GM23338 (cell line): ENCODE measurements around the gene SPSB4. TPM values are rescaled to one million over a fixed set of nuclear protein-coding genes. Genes with fewer than 3 reads are reported as not detected.

ENCODE experiments used
- ATAC-seq: fragments of 200-7000 bp; cut with Tn5 transposase; 3 replicates; pipeline ENCODE4 v1.9.1; 2020
- DNase-seq: peaks from one replicate; pipeline ENCODE4 v3.0.0-alpha.2; 2015; ENCODE audit warnings: low spot score
- H2AFZ ChIP-seq: fragments of 200-600 bp; sonication (generic); 2 replicates; pipeline ENCODE4 v1.8.0; 2016; ENCODE audit warnings: antibody characterized with exemption, mild to moderate bottlenecking, moderate library complexity
- H3F3A ChIP-seq: fragments of 200-600 bp; sonication (generic); replicated peaks from 2 replicates; pipeline ENCODE4 v1.8.0; 2017; ENCODE audit warnings: antibody characterized with exemption, mixed run types, low read depth
- H3K27ac ChIP-seq: fragments of 200-600 bp; sonication (generic); 2 replicates; pipeline ENCODE4 v1.6.1; 2016; ENCODE audit warnings: low read depth
- H3K27me3 ChIP-seq: fragments of 200-600 bp; sonication (generic); 2 replicates; pipeline ENCODE4 v1.8.0; 2016; ENCODE audit warnings: mild to moderate bottlenecking, mixed run types, moderate library complexity; ENCODE audit not compliant: insufficient read depth
- H3K36me3 ChIP-seq: fragments of 200-600 bp; sonication (generic); 2 replicates; pipeline ENCODE4 v1.8.0; 2016; ENCODE audit warnings: mild to moderate bottlenecking; ENCODE audit not compliant: insufficient read depth
- H3K4me1 ChIP-seq: fragments of 200-600 bp; sonication (generic); 2 replicates; pipeline ENCODE4 v1.8.0; 2016; ENCODE audit warnings: mild to moderate bottlenecking, moderate library complexity; ENCODE audit not compliant: insufficient read depth
- H3K4me2 ChIP-seq: fragments of 200-600 bp; sonication (generic); 2 replicates; pipeline ENCODE4 v1.7.1; 2017; ENCODE audit warnings: mixed run types
- H3K4me3 ChIP-seq: fragments of 200-600 bp; sonication (generic); 2 replicates; pipeline ENCODE4 v1.6.1; 2016; ENCODE audit warnings: mixed run types
- H3K79me2 ChIP-seq: fragments of 200-600 bp; sonication (generic); replicated peaks from 2 replicates; pipeline ENCODE4 v1.8.0; 2017; ENCODE audit warnings: mild to moderate bottlenecking; ENCODE audit not compliant: insufficient read depth
- H3K9me2 ChIP-seq: fragments of 200-600 bp; sonication (generic); 2 replicates; pipeline ENCODE4 v1.8.0; 2017; ENCODE audit not compliant: insufficient read depth
- H4K20me1 ChIP-seq: fragments of 200-600 bp; sonication (generic); replicated peaks from 2 replicates; pipeline ENCODE4 v1.8.0; 2017; ENCODE audit warnings: mild to moderate bottlenecking; ENCODE audit not compliant: insufficient read depth
- H3K27ac Mint-ChIP-seq: 2 replicates; pipeline ENCODE4 v1.8.0; 2020; ENCODE audit warnings: inconsistent platforms, mild to moderate bottlenecking, moderate library complexity, mixed read lengths
- H3K27me3 Mint-ChIP-seq: 3 replicates; pipeline ENCODE4 v1.8.0; 2022; ENCODE audit warnings: low read depth, mild to moderate bottlenecking, moderate library complexity, mixed read lengths, inconsistent platforms; ENCODE audit not compliant: insufficient read depth, poor library complexity
- H3K36me3 Mint-ChIP-seq: 3 replicates; pipeline ENCODE4 v1.8.0; 2021; ENCODE audit warnings: low read depth, mild to moderate bottlenecking, inconsistent platforms, moderate library complexity, mixed read lengths
- H3K4me1 Mint-ChIP-seq: 3 replicates; pipeline ENCODE4 v1.8.0; 2020; ENCODE audit warnings: mild to moderate bottlenecking, inconsistent platforms, mixed read lengths
- H3K4me3 Mint-ChIP-seq: 3 replicates; pipeline ENCODE4 v1.8.0; 2021; ENCODE audit warnings: moderate library complexity, mild to moderate bottlenecking, inconsistent platforms, mixed read lengths
- H3K9me3 Mint-ChIP-seq: 3 replicates; pipeline ENCODE4 v1.8.0; 2020; ENCODE audit warnings: moderate library complexity, mild to moderate bottlenecking, inconsistent platforms, mixed read lengths
- CREB1 ChIP-seq: fragments of 250-450 bp; sonication (Bioruptor Pico); IDR thresholded peaks from 2 replicates; pipeline ENCODE4 v1.5.0; 2020; ENCODE audit warnings: low read depth, mild to moderate bottlenecking, moderate library complexity
- ETS1 ChIP-seq: IDR thresholded peaks from 2 replicates; pipeline ENCODE4 v1.6.1; 2016; ENCODE audit warnings: antibody characterized with exemption
- EZH2 ChIP-seq: fragments of 200-600 bp; sonication (generic); IDR thresholded peaks from one replicate; pipeline ENCODE4 v1.8.0; 2017; ENCODE audit warnings: antibody characterized with exemption, mild to moderate bottlenecking, low read depth; ENCODE audit not compliant: unreplicated experiment
- EZH2phosphoT487 ChIP-seq: fragments of 200-600 bp; sonication (generic); IDR thresholded peaks from one replicate; pipeline ENCODE4 v1.8.1; 2018; ENCODE audit warnings: antibody characterized with exemption; ENCODE audit not compliant: unreplicated experiment
- JUNB ChIP-seq: IDR thresholded peaks from one replicate; pipeline ENCODE4 v1.6.1; 2016; ENCODE audit warnings: antibody characterized with exemption; ENCODE audit not compliant: unreplicated experiment
- POLR2AphosphoS5 ChIP-seq: IDR thresholded peaks from 2 replicates; pipeline ENCODE4 v1.6.1; 2016; ENCODE audit warnings: antibody characterized with exemption, low read depth
- STAT1 ChIP-seq: IDR thresholded peaks from one replicate; pipeline ENCODE4 v1.6.1; 2016; ENCODE audit warnings: antibody characterized with exemption; ENCODE audit not compliant: unreplicated experiment
- ZNF331 ChIP-seq: fragments of 250-450 bp; sonication (Bioruptor Pico); IDR thresholded peaks from 2 replicates; pipeline ENCODE4 v1.5.0; 2020; ENCODE audit warnings: low read depth, mild to moderate bottlenecking, moderate library complexity
- long read RNA-seq: library from polyadenylated mRNA; unstranded; transcript quantifications from one replicate; pipeline ENCODE4 v2.0.0, GENCODE V29; 2020; ENCODE audit not compliant: unreplicated experiment
- polyA plus RNA-seq: library from polyadenylated mRNA; unstranded; fragments of >200 nt; fragmentation: Nextera tagmentation; extraction: Ambion mirVana; gene quantifications from 2 replicates; pipeline ENCODE4 v1.2.1, GENCODE V29; 2016
- total RNA-seq: library from RNA; depleted of rRNA; stranded (reverse); fragments of >200 nt; shearing (Covaris generic); gene quantifications from 2 replicates; pipeline ENCODE4 v1.2.3, GENCODE V29; 2014; rRNA removed
- TF ChIP-seq, protein P1 (sequence below): IDR thresholded peaks from one replicate; pipeline ENCODE4 v1.6.1; 2018; ENCODE audit warnings: antibody characterized with exemption; ENCODE audit not compliant: unreplicated experiment
- TF ChIP-seq, protein P2 (sequence below), 2 experiments: fragments of 200-600 bp in 1 of 2; sonication (generic) in 1 of 2; conservative IDR thresholded peaks; 2 replicates each; pipeline versions ENCODE4 v1.5.1 to v1.6.1; 2016 to 2017; ENCODE audit warnings: antibody characterized with exemption in 2 of 2, low read depth in 2 of 2, mild to moderate bottlenecking in 2 of 2, moderate library complexity in 1 of 2

The SPSB4 gene
- 20.1 and 25.9 TPM in 2 replicates for total RNA-seq
- 6.6 and 6.7 TPM in 2 replicates for polyA plus RNA-seq
- long read RNA-seq, transcript SPSB4-201 (3 exons, 2,908 nt) = major isoform, 5 of 8 reads
- long read RNA-seq, partial matches to known transcripts = 1 of 8 reads
- long read RNA-seq, other reads (novel, unspliced or antisense) = 2 of 8 reads

- Histone ChIP-seq H3K4me1 (peaks cover 4% of the 10 kb centered on the region; the same call in 1 of the 2 replicates), H3K4me3 (peak within 1 kb of the TSS; percentile 99)
Observed at GRCh38 chr3:141050576-141051442, at the start of gene SPSB4. SPSB4 (plus strand) TSS chr3:141051347; CDS start chr3:141066105, 14,758 bp downstream.

GRCh38 chr3:141006344-141006743 lies 44.8 kb upstream of the SPSB4 start:
- Histone ChIP-seq H3K36me3 (no peaks in the 10 kb centered on the region), H4K20me1 (no peaks in the 10 kb centered on the region), H3F3A (no peaks in the 10 kb centered on the region), H3K27me3 (no peaks in the 10 kb centered on the region), H3K9me2 (no peaks in the 10 kb centered on the region), H3K79me2 (no peaks in the 10 kb centered on the region), H3K27ac (no peak overlapping the region), H2AFZ (no peak overlapping the region), H3K4me3 (no peak overlapping the region), H3K4me2 (no peak overlapping the region), H3K4me1 (no peaks in the 10 kb centered on the region)
- TF ChIP-seq, protein P1, sequence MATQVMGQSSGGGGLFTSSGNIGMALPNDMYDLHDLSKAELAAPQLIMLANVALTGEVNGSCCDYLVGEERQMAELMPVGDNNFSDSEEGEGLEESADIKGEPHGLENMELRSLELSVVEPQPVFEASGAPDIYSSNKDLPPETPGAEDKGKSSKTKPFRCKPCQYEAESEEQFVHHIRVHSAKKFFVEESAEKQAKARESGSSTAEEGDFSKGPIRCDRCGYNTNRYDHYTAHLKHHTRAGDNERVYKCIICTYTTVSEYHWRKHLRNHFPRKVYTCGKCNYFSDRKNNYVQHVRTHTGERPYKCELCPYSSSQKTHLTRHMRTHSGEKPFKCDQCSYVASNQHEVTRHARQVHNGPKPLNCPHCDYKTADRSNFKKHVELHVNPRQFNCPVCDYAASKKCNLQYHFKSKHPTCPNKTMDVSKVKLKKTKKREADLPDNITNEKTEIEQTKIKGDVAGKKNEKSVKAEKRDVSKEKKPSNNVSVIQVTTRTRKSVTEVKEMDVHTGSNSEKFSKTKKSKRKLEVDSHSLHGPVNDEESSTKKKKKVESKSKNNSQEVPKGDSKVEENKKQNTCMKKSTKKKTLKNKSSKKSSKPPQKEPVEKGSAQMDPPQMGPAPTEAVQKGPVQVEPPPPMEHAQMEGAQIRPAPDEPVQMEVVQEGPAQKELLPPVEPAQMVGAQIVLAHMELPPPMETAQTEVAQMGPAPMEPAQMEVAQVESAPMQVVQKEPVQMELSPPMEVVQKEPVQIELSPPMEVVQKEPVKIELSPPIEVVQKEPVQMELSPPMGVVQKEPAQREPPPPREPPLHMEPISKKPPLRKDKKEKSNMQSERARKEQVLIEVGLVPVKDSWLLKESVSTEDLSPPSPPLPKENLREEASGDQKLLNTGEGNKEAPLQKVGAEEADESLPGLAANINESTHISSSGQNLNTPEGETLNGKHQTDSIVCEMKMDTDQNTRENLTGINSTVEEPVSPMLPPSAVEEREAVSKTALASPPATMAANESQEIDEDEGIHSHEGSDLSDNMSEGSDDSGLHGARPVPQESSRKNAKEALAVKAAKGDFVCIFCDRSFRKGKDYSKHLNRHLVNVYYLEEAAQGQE = no peak
- no peak for TF ChIP-seq CREB1 (CRISPR knock-in tag)
- TF ChIP-seq STAT1 = no peak
- TF ChIP-seq EZH2 = no peak
- no peak for TF ChIP-seq JUNB
- no peaks in the 10 kb centered on the region for H3K9me3 Mint-ChIP-seq
- H3K27me3 Mint-ChIP-seq = peaks cover 2% of the 10 kb centered on the region
- H3K27ac Mint-ChIP-seq = no peak overlapping the region
- DNase-seq = no peak
- no peak overlapping the region for H3K4me3 Mint-ChIP-seq
- no peak for ATAC-seq
- no peaks in the 10 kb centered on the region for H3K36me3 Mint-ChIP-seq
- peaks cover 1% of the 10 kb centered on the region; the same call in 2 of the 3 replicates for H3K4me1 Mint-ChIP-seq

More at GRCh38 chr3:141050576-141051442, at the start of gene SPSB4:
- H3K27me3 ChIP-seq = peaks cover 42% of the 10 kb centered on the region
- peaks cover 21% of the 10 kb centered on the region for H3K4me1 Mint-ChIP-seq
- TF ChIP-seq ETS1 (no peak), POLR2AphosphoS5 (peak; percentile 31), EZH2phosphoT487 (no peak), CREB1 (CRISPR knock-in tag) (peak; percentile 4; the same call in 1 of the 2 replicates), ZNF331 (CRISPR knock-in tag) (peak; percentile 93)
- TF ChIP-seq, protein P2, sequence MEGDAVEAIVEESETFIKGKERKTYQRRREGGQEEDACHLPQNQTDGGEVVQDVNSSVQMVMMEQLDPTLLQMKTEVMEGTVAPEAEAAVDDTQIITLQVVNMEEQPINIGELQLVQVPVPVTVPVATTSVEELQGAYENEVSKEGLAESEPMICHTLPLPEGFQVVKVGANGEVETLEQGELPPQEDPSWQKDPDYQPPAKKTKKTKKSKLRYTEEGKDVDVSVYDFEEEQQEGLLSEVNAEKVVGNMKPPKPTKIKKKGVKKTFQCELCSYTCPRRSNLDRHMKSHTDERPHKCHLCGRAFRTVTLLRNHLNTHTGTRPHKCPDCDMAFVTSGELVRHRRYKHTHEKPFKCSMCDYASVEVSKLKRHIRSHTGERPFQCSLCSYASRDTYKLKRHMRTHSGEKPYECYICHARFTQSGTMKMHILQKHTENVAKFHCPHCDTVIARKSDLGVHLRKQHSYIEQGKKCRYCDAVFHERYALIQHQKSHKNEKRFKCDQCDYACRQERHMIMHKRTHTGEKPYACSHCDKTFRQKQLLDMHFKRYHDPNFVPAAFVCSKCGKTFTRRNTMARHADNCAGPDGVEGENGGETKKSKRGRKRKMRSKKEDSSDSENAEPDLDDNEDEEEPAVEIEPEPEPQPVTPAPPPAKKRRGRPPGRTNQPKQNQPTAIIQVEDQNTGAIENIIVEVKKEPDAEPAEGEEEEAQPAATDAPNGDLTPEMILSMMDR (conservative IDR thresholded peaks at IDR 0.05; ENCODE audit: low read depth in 2 of 2) = peak; percentile 32 to 49; a peak in 3 of 4 replicates
- H3K4me2 ChIP-seq = peak within 1 kb of the TSS; percentile 100
- peak; percentile 92 for DNase-seq
- peaks cover 13% of the 10 kb centered on the region; the same call in 1 of the 2 replicates for H3F3A ChIP-seq
- H3K9me2 ChIP-seq = no peaks in the 10 kb centered on the region
- 0 out of 2 replicates have a peak within 1 kb of the TSS, but pooled peaks have one; percentile 76 for H3K27ac ChIP-seq
- H4K20me1 ChIP-seq = no peaks in the 10 kb centered on the region; the same call in 1 of the 2 replicates
- no peaks in the 10 kb centered on the region; the same call in 2 of the 3 replicates for H3K36me3 Mint-ChIP-seq
- H3K27ac Mint-ChIP-seq = no peak within 1 kb of the TSS; the same call in 1 of the 2 replicates
- H2AFZ ChIP-seq = peak within 1 kb of the TSS; percentile 100
- ATAC-seq = peak; percentile 81
- peaks cover 28% of the 10 kb centered on the region for H3K27me3 Mint-ChIP-seq
- peak within 1 kb of the TSS; percentile 93 for H3K4me3 Mint-ChIP-seq
- no peaks in the 10 kb centered on the region; the same call in 2 of the 3 replicates for H3K9me3 Mint-ChIP-seq
- H3K36me3 ChIP-seq = no peaks in the 10 kb centered on the region
- H3K79me2 ChIP-seq = peaks cover 25% of the 10 kb centered on the region
